ENCODE results near the gene ZNF540. TPM values are rescaled to one million over a fixed set of nuclear protein-coding genes. Genes with fewer than 3 reads are reported as not detected.

ZNF540 gene
- total RNA-seq (2014; rRNA removed; shearing (Covaris generic)) = 0.16 TPM in 1 of 2 replicates, not detected in the other

DNA sequence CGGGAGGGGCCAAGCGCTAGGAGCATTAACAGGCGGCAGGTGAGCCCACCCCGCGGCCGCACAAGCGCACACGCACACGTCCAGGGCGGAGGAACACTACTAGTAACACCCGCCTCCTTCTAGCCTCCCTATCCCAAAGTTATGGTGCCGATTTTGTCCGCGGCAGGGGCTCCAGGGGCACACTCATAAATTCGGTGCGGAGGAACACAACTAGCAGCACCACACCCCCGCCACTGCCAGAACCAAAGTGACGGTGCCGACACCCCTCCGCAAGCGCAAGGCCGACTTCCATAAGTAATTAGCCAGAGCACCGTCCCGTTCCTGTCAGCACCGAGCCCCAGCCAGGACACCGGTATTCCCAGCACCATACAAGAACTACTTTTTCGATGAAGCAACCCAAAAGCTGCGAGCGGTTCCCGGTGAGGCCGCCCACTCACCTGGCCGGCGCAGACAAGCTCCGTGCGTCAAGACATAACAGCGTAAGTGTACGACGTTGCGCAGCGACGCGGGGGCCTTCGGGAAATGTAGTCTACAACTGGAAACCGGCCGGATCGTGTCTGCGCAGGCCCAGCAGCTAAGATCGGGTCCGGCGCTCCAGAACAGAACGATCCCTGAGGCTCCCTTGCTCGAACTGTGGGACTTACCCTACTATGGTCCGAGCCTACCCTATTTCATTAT, at the start of gene ZNF540, which contains the start of gene ZNF571:
ZNF540 (plus strand) TSS at position 573 of the 678 bp plus-strand sequence. CDS start 3,572 bp downstream, outside the sequence.
ZNF571 (minus strand) TSS at position 489 of the 678 bp plus-strand sequence. CDS start 8,116 bp downstream, outside the sequence.
- Histone ChIP-seq H3K27me3 (replicated peaks) (no peaks in the 10 kb centered on the region), H3K27ac (no peak within 1 kb of the TSS), H3K9me3 (replicated peaks) (0 out of 2 replicates have a peak, but pooled peaks cover 12% of the 10 kb centered on the region), H3K36me3 (no peaks in the 10 kb centered on the region), H3K4me3 (peak within 1 kb of the TSS; percentile 44), H3K4me1 (replicated peaks) (no peaks in the 10 kb centered on the region)
- peak; percentile 32 to 60 for DNase-seq (ENCODE audit: low read depth in 1 of 2, low spot score in 2 of 2)

DNA sequence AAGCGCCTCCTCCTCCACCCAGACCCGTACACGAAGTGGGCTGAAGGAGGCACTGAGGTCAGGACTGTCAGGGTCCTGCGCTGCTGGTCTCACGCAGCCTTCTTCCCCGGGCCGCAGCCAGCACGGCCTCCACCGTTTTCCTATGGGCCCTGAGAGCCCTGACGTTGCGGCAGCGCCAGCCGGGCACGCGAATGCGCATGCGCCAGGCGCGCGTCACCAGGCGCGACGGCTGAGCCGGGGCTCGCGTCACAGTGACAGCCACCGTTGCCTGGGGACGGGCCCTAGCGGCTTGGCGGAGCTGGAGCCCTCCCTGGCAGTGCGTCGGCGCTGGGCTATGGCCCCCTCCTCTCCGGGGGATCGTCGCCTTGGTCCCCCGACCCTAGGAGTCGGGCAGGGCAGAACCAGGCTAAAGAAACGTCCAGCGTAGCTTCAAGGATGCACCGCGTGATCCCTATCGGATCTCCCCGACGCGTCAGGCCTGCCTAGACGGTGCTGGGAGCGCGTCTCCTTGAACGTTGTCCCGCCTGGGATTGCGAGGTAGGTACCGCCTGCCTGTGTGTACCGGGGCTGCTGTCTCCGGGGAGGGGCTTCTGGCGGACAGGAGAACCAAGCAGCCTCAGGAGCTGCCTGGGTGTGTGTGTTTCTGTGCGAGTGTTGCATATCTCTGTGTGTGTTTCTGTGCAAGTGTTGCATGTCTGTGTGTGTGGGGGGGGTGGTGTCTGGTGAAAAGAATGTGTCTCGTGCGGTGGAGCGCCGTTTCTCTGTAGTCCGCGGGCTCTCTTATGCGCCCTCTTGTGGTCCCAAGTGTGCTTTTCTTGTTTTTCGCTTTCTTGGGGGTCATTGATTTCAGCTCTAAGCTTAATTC, 43.3 kb upstream of the ZNF540 start:
- Histone ChIP-seq H3K27ac (no peak overlapping the region), H3K4me3 (no peak overlapping the region)

DNA sequence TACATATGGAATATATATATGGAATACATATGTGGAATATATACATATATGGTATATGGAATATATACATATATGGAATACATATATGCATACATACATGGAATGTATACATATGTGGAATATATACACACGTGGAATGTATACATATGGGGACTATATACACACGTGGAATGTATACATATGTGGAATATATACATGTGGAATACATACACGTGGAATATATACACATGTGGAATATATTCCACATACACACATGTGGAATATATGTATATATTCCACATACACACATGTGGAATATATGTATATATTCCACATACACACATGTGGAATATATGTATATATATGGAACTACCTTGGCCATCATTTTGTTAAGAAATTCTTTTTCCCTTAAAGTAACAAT, 31.2 kb upstream of the ZNF540 start:
- Histone ChIP-seq H3K4me3 (no peak overlapping the region), H3K4me1 (replicated peaks) (no peaks in the 10 kb centered on the region), H3K9me3 (replicated peaks) (peaks cover 49% of the 10 kb centered on the region), H3K27ac (no peak overlapping the region), H3K27me3 (replicated peaks) (no peaks in the 10 kb centered on the region), H3K36me3 (no peaks in the 10 kb centered on the region)
- no peak for DNase-seq (ENCODE audit: low read depth in 1 of 2, low spot score in 2 of 2)

More for the DNA sequence above, 43.3 kb upstream of the ZNF540 start:
- H3K36me3 ChIP-seq = no peaks in the 10 kb centered on the region
- H3K4me1 ChIP-seq (replicated peaks) = no peaks in the 10 kb centered on the region
- peaks cover 35% of the 10 kb centered on the region for H3K9me3 ChIP-seq (replicated peaks)
- DNase-seq (ENCODE audit: low read depth in 1 of 2, low spot score in 2 of 2) = no peak
- no peaks in the 10 kb centered on the region for H3K27me3 ChIP-seq (replicated peaks)

DNA sequence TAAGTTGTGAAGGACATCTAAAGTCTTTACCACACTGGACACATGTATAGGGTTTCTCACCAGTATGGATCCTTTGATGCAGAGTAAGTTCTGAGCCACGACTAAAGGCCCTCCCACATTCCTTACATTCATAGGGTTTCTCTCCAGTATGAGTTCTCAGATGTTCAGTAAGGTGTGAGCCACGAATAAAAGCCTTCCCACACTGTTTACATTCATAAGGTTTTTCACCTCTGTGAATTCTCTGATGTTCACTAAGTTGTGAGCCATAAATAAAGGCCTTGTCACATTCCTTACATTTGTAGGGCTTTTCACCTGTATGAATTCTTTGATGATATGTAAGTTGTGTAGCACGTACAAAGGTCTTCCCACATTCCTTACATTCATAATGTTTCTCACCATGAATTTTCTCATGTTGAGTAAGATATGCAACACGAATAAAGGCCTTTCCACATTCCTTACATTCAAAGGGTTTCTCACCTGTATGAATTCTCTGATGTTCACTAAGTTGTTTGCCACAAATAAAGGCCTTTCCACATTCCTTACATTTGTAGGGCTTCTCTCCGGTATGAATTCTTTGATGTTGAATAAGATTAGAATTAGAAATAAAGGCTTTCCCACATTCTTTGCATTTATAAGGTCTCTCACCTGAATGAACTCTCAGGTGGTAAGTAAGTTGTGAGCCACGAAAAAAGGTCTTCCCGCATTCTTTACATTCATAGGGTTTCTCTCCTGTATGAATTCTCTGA, 29.9 kb upstream of the ZNF540 start:
- no peaks in the 10 kb centered on the region for H3K27me3 ChIP-seq (replicated peaks)
- no peak overlapping the region for H3K27ac ChIP-seq
- H3K4me1 ChIP-seq (replicated peaks) = no peaks in the 10 kb centered on the region
- DNase-seq (ENCODE audit: low read depth in 1 of 2, low spot score in 2 of 2) = no peak
- H3K9me3 ChIP-seq (replicated peaks) = peaks cover 52% of the 10 kb centered on the region
- no peak overlapping the region for H3K4me3 ChIP-seq
- H3K36me3 ChIP-seq = no peaks in the 10 kb centered on the region

DNA sequence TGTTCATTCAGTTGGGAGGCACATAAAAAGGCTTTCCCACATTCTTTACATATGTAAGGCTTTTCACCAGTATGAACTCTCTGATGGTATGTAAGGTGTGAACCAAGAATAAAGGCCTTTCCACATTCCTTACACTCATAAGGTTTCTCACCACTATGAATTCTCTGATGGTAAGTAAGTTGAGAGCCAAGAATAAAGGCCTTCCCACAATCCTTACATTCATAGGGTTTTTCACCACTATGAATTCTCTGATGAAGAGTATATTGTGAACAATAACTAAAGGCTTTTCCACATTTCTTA, 29.4 kb upstream of the ZNF540 start:
- DNase-seq (ENCODE audit: low read depth in 1 of 2, low spot score in 2 of 2) = no peak
- Histone ChIP-seq H3K4me3 (no peak overlapping the region), H3K9me3 (replicated peaks) (peaks cover 53% of the 10 kb centered on the region), H3K27me3 (replicated peaks) (no peaks in the 10 kb centered on the region), H3K27ac (no peak overlapping the region), H3K36me3 (no peaks in the 10 kb centered on the region), H3K4me1 (replicated peaks) (no peaks in the 10 kb centered on the region)

DNA sequence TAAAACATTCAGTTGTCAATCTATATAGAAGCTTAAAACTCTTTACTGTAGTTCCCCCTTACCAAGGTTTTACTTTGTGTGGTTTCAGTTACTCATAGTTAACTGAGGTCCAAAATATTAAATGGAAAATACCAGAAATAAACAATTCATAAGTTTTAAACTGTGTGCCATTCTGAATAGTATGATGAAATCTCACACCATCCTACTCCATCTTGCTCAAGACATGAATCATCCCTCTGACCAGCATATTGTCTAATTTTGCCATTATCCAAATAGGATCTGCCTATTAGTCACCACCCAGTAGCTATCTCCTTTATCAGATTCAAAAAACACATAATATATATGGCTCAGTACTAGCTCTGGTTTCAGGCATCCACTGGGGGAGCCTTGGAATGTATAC, 22.5 kb upstream of the ZNF540 start:
- Histone ChIP-seq H3K36me3 (no peaks in the 10 kb centered on the region), H3K4me3 (no peak overlapping the region), H3K27ac (no peak overlapping the region), H3K9me3 (replicated peaks) (peaks cover 27% of the 10 kb centered on the region), H3K27me3 (replicated peaks) (no peaks in the 10 kb centered on the region), H3K4me1 (replicated peaks) (no peaks in the 10 kb centered on the region)
- no peak for DNase-seq (ENCODE audit: low read depth in 1 of 2, low spot score in 2 of 2)

DNA sequence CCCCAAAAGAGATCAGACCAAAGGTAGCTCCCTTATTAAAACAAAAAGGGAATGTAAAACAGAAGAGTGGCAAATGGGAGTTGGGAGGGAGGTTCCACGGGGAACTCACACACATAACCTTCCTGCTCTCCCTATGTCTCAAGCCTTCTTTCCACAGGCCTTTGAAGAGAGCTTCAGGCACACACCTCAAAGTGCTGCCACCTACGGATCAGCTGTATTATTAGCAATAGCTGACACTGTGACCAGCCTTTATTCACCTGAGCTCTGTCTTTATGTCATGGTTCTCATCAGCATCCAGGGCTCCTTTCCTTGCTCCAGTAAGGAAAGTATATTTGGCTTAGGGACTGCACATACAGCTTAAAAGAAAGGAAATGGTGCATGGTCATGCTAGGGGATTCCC, 11.3 kb upstream of the ZNF540 start:
- H3K4me1 ChIP-seq (replicated peaks) = no peaks in the 10 kb centered on the region
- DNase-seq (ENCODE audit: low read depth in 1 of 2, low spot score in 2 of 2) = no peak
- no peak overlapping the region for H3K27ac ChIP-seq
- H3K9me3 ChIP-seq (replicated peaks) = peaks cover 17% of the 10 kb centered on the region
- H3K36me3 ChIP-seq = no peaks in the 10 kb centered on the region
- H3K4me3 ChIP-seq = no peak overlapping the region
- no peaks in the 10 kb centered on the region for H3K27me3 ChIP-seq (replicated peaks)

DNA sequence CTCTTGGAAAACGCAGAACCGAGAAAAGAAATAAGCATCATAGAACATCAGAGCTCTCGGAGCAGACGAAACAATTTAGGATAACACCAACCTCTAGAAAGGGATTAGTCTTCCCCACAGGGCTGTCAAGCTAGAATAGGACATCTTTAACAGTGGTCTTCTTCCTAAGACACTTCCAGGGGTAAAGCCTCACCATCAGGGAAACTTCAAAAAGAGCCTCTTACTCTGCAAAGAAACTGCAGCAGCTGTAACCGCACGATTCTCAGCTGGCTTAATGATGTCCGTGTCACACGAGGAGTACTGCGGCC, 726 bp upstream of the ZNF540 start:
- no peaks in the 10 kb centered on the region for H3K36me3 ChIP-seq
- H3K4me3 ChIP-seq = peak overlapping the region; percentile 44
- no peaks in the 10 kb centered on the region for H3K27me3 ChIP-seq (replicated peaks)
- no peak overlapping the region for H3K27ac ChIP-seq
- no peaks in the 10 kb centered on the region for H3K4me1 ChIP-seq (replicated peaks)
- H3K9me3 ChIP-seq (replicated peaks) = 0 out of 2 replicates have a peak, but pooled peaks cover 12% of the 10 kb centered on the region
- no peak for DNase-seq (ENCODE audit: low read depth in 1 of 2, low spot score in 2 of 2)

DNA sequence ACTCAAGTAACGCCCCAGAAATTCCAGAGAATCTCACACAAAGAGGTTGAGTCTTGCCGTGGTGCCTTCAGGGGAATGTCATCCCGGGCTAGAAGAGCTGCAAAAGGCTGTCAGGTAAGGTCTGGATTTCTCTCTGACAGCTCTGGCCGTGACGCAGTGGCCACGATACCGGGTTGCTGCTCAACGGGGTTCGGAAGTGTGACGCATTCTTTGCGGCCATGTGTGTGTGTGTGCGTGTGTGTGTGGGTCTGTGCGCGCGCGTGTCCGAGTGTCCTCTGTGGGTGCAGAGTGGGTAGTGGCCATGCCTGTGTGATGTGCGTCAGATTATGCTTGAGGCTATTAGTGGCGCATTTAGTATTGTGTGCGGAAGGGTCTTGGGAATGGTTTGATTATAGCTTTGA, 306 bp downstream of the ZNF540 start:
- H3K27me3 ChIP-seq (replicated peaks) = no peaks in the 10 kb centered on the region
- H3K36me3 ChIP-seq = no peaks in the 10 kb centered on the region
- 0 out of 2 replicates have a peak, but pooled peaks cover 12% of the 10 kb centered on the region for H3K9me3 ChIP-seq (replicated peaks)
- peak in 1 of 2 experiments; percentile 21 for DNase-seq (ENCODE audit: low read depth in 1 of 2, low spot score in 2 of 2)
- H3K4me1 ChIP-seq (replicated peaks) = no peaks in the 10 kb centered on the region
- H3K27ac ChIP-seq = no peak overlapping the region
- H3K4me3 ChIP-seq = peak overlapping the region; percentile 44

DNA sequence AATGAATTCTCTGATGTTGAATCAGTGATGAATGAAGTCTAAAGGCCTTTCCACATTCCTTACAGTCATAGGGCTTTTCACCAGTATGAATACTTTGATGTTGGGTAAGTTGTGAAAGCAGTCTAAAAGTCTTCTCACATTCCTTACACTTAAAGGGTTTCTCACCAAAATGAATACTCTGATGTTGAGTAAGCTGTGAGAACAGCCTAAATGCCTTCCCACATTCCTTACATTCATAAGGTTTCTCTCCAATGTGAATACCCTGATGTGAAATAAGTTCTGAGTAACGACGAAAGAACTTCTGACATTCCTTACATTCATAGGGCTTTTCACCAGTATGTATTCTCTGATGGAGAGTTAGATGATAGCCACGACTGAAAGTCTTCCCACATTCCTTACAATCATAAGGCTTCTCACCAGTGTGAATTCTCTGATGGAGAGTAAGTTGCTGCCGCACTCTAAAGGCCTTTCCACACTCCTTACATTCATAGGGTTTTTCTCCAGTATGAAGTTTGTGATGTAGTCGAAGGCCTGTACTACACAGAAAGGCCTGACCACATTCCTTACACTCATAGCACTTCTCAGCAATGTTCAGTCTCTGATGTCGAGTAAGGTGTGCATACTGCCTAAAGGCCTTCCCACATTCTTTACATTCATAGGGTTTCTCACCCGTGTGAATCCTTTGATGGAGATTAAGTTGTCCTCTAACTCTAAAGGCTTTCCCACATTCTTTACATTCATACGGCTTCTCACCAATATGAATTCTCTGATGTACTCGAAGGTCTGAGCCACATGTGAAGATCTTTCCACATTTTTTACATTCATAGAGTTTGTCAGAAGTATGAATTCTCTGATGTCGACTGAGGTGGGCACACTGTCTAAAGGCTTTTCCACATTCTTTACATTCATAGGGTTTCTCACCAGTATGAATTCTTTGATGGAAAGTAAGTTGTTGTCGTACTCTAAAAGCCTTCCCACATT, 40.7 kb downstream of the ZNF540 start:
- Histone ChIP-seq H3K36me3 (peaks cover 19% of the 10 kb centered on the region), H3K9me3 (replicated peaks) (peaks cover 12% of the 10 kb centered on the region), H3K4me3 (no peak overlapping the region), H3K27ac (no peak overlapping the region), H3K4me1 (replicated peaks) (no peaks in the 10 kb centered on the region), H3K27me3 (replicated peaks) (no peaks in the 10 kb centered on the region)
- DNase-seq (ENCODE audit: low read depth in 1 of 2, low spot score in 2 of 2) = no peak

DNA sequence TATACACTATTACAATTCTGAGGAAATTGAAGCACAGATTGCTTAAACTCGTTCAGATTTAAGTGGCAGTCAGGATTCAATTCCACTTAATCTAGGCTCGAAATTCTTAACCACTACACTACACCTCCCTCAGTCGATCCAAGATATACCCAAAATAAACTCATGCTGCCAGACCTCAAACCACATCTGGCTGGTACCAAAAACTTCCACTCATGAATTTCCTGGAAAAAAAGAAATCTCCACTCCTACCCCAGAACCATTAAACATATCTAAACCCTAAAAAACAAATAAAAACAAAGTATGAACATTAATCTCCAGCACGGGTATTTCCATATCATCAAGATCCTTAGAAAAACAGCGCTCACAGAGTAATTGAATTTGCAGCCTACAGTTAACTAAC, 59.4 kb downstream of the ZNF540 start:
- H3K36me3 ChIP-seq = 0 out of 2 replicates have a peak, but pooled peaks cover 8% of the 10 kb centered on the region
- H3K4me1 ChIP-seq (replicated peaks) = peaks cover 17% of the 10 kb centered on the region
- H3K27me3 ChIP-seq (replicated peaks) = 0 out of 2 replicates have a peak, but pooled peaks cover 2% of the 10 kb centered on the region
- H3K9me3 ChIP-seq (replicated peaks) = 0 out of 2 replicates have a peak, but pooled peaks cover 2% of the 10 kb centered on the region
- H3K4me3 ChIP-seq = peak overlapping the region; percentile 58
- no peak for DNase-seq (ENCODE audit: low read depth in 1 of 2, low spot score in 2 of 2)
- H3K27ac ChIP-seq = 0 out of 2 replicates have a peak overlapping the region, but pooled peaks have one; percentile 43

DNA sequence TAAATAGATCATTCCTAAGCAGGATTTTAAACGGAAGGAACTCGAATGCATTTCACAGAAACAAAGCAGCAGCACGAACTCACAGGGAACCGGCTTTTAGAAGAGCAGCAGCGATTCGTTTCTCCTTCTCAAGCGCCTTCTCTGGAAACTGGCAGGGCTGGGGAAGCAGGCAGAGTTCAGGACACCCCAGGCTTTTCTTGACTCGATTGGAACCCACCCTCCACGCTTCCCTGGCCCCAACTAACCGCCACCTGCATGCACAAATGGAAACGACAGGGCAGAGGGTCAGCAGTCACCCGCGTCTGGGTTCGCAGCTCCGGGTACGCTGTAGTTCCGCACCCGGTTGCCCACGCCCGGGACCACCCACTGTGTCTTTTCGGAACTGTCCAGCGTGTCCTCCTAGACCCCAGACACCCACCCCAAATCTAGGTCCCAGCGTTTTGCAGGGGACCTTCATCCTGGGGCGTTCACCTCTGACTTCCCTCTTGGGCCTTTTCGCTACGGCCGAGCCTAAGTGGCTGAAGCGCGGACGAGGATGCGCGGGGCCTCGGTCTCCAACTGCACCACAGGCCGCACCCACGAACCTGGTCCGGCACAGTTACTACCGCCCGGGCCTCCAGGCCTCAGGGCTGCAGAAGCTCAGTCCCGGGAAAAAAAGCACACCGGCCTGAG, 60.1 kb downstream of the ZNF540 start:
- Histone ChIP-seq H3K27ac (peak overlapping the region; percentile 43), H3K36me3 (0 out of 2 replicates have a peak, but pooled peaks cover 8% of the 10 kb centered on the region), H3K27me3 (replicated peaks) (0 out of 2 replicates have a peak, but pooled peaks cover 2% of the 10 kb centered on the region), H3K9me3 (replicated peaks) (0 out of 2 replicates have a peak, but pooled peaks cover 2% of the 10 kb centered on the region), H3K4me3 (peak overlapping the region; percentile 58), H3K4me1 (replicated peaks) (peaks cover 17% of the 10 kb centered on the region)
- DNase-seq (ENCODE audit: low read depth in 1 of 2, low spot score in 2 of 2) = peak; percentile 49 to 72
